HL-60 (cell line): Measurements from ENCODE around the gene UNC13D.

Experiments used
- DNase-seq, 2 experiments: peaks; one replicate each; pipeline ENCODE4 v3.0.0-alpha.2; 2010 to 2020; ENCODE audit warnings: low read depth in 1 of 2, low spot score in 1 of 2
- H3K27ac ChIP-seq: fragments of 250-450 bp; sonication (Bioruptor Pico); replicated peaks from 2 replicates; pipeline ENCODE4 v1.5.1; 2020; ENCODE audit warnings: mild to moderate bottlenecking, moderate library complexity
- H3K27me3 ChIP-seq: fragments of 250-450 bp; sonication (Bioruptor Pico); 2 replicates; pipeline ENCODE4 v1.5.1; 2021; ENCODE audit warnings: mild to moderate bottlenecking, moderate library complexity; ENCODE audit not compliant: insufficient read depth, poor library complexity, severe bottlenecking
- H3K4me3 ChIP-seq: replicated peaks from 2 replicates; pipeline ENCODE4 v1.5.1; 2011; ENCODE audit warnings: mild to moderate bottlenecking, control low read depth, low read length; ENCODE audit not compliant: insufficient read depth
- CTCF ChIP-seq: IDR thresholded peaks from one replicate; pipeline ENCODE4 v1.5.1; 2011; ENCODE audit warnings: low read length, control low read depth, inconsistent platforms; ENCODE audit not compliant: insufficient read depth
- GABPA ChIP-seq: IDR thresholded peaks from 2 replicates; pipeline ENCODE4 v1.6.1; 2012; ENCODE audit warnings: low read depth
- POLR2AphosphoS5 ChIP-seq: IDR thresholded peaks from 2 replicates; pipeline ENCODE4 v1.6.1; 2012; ENCODE audit warnings: low read depth
- REST ChIP-seq: IDR thresholded peaks from 2 replicates; pipeline ENCODE4 v1.6.1; 2012; ENCODE audit warnings: low read depth; ENCODE audit not compliant: insufficient replicate concordance
- SPI1 ChIP-seq: IDR thresholded peaks from 2 replicates; pipeline ENCODE4 v1.6.1; 2012; ENCODE audit warnings: low read depth, mild to moderate bottlenecking, borderline replicate concordance

Gene UNC13D

GRCh38 chr17:75876190-75876937 is 32.2 kb upstream of the UNC13D start:
- Histone ChIP-seq H3K4me3 (no peak overlapping the region), H3K27ac (no peak overlapping the region)
- no peak for DNase-seq

GRCh38 chr17:75875940-75876189 is 31.7 kb upstream of the UNC13D start:
- no peak for DNase-seq
- H3K4me3 ChIP-seq, result no peak overlapping the region
- TF ChIP-seq REST, result no peak
- no peak for TF ChIP-seq GABPA
- TF ChIP-seq POLR2AphosphoS5, result no peak
- TF ChIP-seq CTCF, result no peak
- TF ChIP-seq SPI1, result no peak
- H3K27ac ChIP-seq, result no peak overlapping the region
- peaks cover 9% of the 10 kb centered on the region for H3K27me3 ChIP-seq

More at GRCh38 chr17:75876190-75876937, 32.2 kb upstream of the UNC13D start:
- TF ChIP-seq GABPA (no peak), REST (no peak), POLR2AphosphoS5 (no peak), SPI1 (no peak), CTCF (no peak)
- H3K27me3 ChIP-seq, result peaks cover 9% of the 10 kb centered on the region

GRCh38 chr17:75875182-75875939 is 31.2 kb upstream of the UNC13D start:
- H3K27ac ChIP-seq, result no peak overlapping the region
- no peak overlapping the region for H3K4me3 ChIP-seq
- H3K27me3 ChIP-seq, result peaks cover 9% of the 10 kb centered on the region
- TF ChIP-seq CTCF (no peak), REST (no peak), POLR2AphosphoS5 (no peak), SPI1 (no peak), GABPA (no peak)
- no peak for DNase-seq
